ENCODE results near the gene BRF1.

Gene BRF1

GRCh38 chr14:105169776-105170655 lies 130.8 kb downstream of the BRF1 start:
- no peak for DNase-seq

GRCh38 chr14:105168979-105169507 lies 131.8 kb downstream of the BRF1 start:
- DNase-seq = no peak

- DNase-seq = peak; percentile 45
Measured at GRCh38 chr14:105168496-105168978, 132.3 kb downstream of the BRF1 start, which contains the start of gene JAG2. Gene JAG2, minus strand, starts transcription at chr14:105168776. Its CDS starts 356 bp downstream, at chr14:105168420.

GRCh38 chr14:105168093-105168420 lies 132.7 kb downstream of the BRF1 start:
- DNase-seq = no peak

- no peak for DNase-seq
Measured at GRCh38 chr14:105167303-105168092, 133.3 kb downstream of the BRF1 start.

- DNase-seq = no peak
Measured at GRCh38 chr14:105166571-105167302, 134.1 kb downstream of the BRF1 start.

- no peak for DNase-seq
Measured at GRCh38 chr14:105165761-105166485, 134.9 kb downstream of the BRF1 start.

- DNase-seq = no peak
Measured at GRCh38 chr14:105165134-105165704, 135.6 kb downstream of the BRF1 start.

GRCh38 chr14:105163040-105163742 lies 137.6 kb downstream of the BRF1 start:
- DNase-seq = no peak

- DNase-seq = no peak
Measured at GRCh38 chr14:105162669-105162979, 138.2 kb downstream of the BRF1 start.

GRCh38 chr14:105161964-105162668 lies 138.7 kb downstream of the BRF1 start:
- DNase-seq = no peak

- no peak for DNase-seq
Measured at GRCh38 chr14:105161309-105161708, 139.5 kb downstream of the BRF1 start.

GRCh38 chr14:105160776-105161175 lies 140.0 kb downstream of the BRF1 start:
- no peak for DNase-seq

GRCh38 chr14:105159344-105159743 lies 141.5 kb downstream of the BRF1 start:
- DNase-seq = no peak
